ENCODE data around the gene SCN2B.
A peak's percentile ranks its signal among the peaks of the same experiment; 100 is the strongest.

The SCN2B gene

GRCh38 chr11:118153976-118154375 lies 22.5 kb downstream of the SCN2B start:
- DNase-seq (ENCODE audit: low spot score) = no peak

GRCh38 chr11:118153516-118153915 lies 22.9 kb downstream of the SCN2B start:
- no peak for DNase-seq (ENCODE audit: low spot score)

GRCh38 chr11:118152552-118153471 lies 23.6 kb downstream of the SCN2B start, which contains the start of gene SCN4B:
Gene SCN4B (minus strand): TSS chr11:118152823. CDS start chr11:118152673, 150 bp downstream.
- peak; percentile 38 for DNase-seq (ENCODE audit: low spot score)

GRCh38 chr11:118152020-118152551 lies 24.4 kb downstream of the SCN2B start:
- DNase-seq (ENCODE audit: low spot score) = no peak

GRCh38 chr11:118151431-118151830 lies 25.0 kb downstream of the SCN2B start:
- DNase-seq (ENCODE audit: low spot score) = peak; percentile 17

- DNase-seq (ENCODE audit: low spot score) = no peak
These were observed 26.9 kb downstream of the SCN2B start for GRCh38 chr11:118149493-118149892.

GRCh38 chr11:118148856-118149255 lies 27.6 kb downstream of the SCN2B start:
- no peak for DNase-seq (ENCODE audit: low spot score)

- DNase-seq (ENCODE audit: low spot score) = no peak
These were observed 28.2 kb downstream of the SCN2B start for GRCh38 chr11:118148240-118148639.

GRCh38 chr11:118147502-118147901 lies 28.9 kb downstream of the SCN2B start:
- no peak for DNase-seq (ENCODE audit: low spot score)

- DNase-seq (ENCODE audit: low spot score) = no peak
These were observed 29.9 kb downstream of the SCN2B start for GRCh38 chr11:118146554-118146953.

- DNase-seq (ENCODE audit: low spot score) = peak; percentile 93
These were observed 30.9 kb downstream of the SCN2B start for GRCh38 chr11:118145285-118146227.

- no peak for DNase-seq (ENCODE audit: low spot score)
These were observed 31.9 kb downstream of the SCN2B start for GRCh38 chr11:118144301-118145268.

GRCh38 chr11:118143661-118144185 lies 32.7 kb downstream of the SCN2B start:
- no peak for DNase-seq (ENCODE audit: low spot score)

GRCh38 chr11:118142809-118143208 lies 33.6 kb downstream of the SCN2B start:
- no peak for DNase-seq (ENCODE audit: low spot score)

GRCh38 chr11:118142081-118142480 lies 34.4 kb downstream of the SCN2B start:
- DNase-seq (ENCODE audit: low spot score) = no peak

GRCh38 chr11:118139578-118139977 lies 36.9 kb downstream of the SCN2B start:
- no peak for DNase-seq (ENCODE audit: low spot score)

- no peak for DNase-seq (ENCODE audit: low spot score)
These were observed 37.5 kb downstream of the SCN2B start for GRCh38 chr11:118138839-118139420.

- DNase-seq (ENCODE audit: low spot score) = no peak
These were observed 39.6 kb downstream of the SCN2B start for GRCh38 chr11:118136801-118137200.

GRCh38 chr11:118136341-118136740 lies 40.1 kb downstream of the SCN2B start:
- DNase-seq (ENCODE audit: low spot score) = no peak

- DNase-seq (ENCODE audit: low spot score) = no peak
These were observed 40.7 kb downstream of the SCN2B start for GRCh38 chr11:118135796-118136165.
